Jurkat, Clone E6-1 (cell line): ENCODE measurements around the gene MTMR3.
"Not testable (repeated sequence)": the region's sequence is repeated elsewhere in the genome, so short reads cannot be mapped to it uniquely, and the experiment has no call there.

Experiments
- DNase-seq: peaks from one replicate; pipeline ENCODE4 v3.0.0-alpha.2; 2011; ENCODE audit warnings: low read depth, low spot score
- H3K4me3 ChIP-seq: 2 replicates; pipeline ENCODE4 v1.5.1; 2011; ENCODE audit warnings: mild to moderate bottlenecking, low read length, control low read depth, moderate library complexity

MTMR3 gene

GRCh38 chr22:30033901-30034300 lies 150.9 kb downstream of the MTMR3 start:
- no peak overlapping the region for H3K4me3 ChIP-seq
- DNase-seq = no peak

GRCh38 chr22:30036656-30037055 lies 153.7 kb downstream of the MTMR3 start:
- DNase-seq = no peak

GRCh38 chr22:30038219-30038618 lies 155.2 kb downstream of the MTMR3 start:
- no peak overlapping the region for H3K4me3 ChIP-seq
- no peak for DNase-seq

More at GRCh38 chr22:30036656-30037055, 153.7 kb downstream of the MTMR3 start:
- H3K4me3 ChIP-seq = no peak overlapping the region

- no peak for DNase-seq
- H3K4me3 ChIP-seq = no peak overlapping the region
These were observed 157.7 kb downstream of the MTMR3 start for GRCh38 chr22:30040499-30041260.

- no peak overlapping the region for H3K4me3 ChIP-seq
- DNase-seq = no peak
These were observed 158.5 kb downstream of the MTMR3 start for GRCh38 chr22:30041475-30041874.

GRCh38 chr22:30041881-30042280 lies 158.9 kb downstream of the MTMR3 start:
- H3K4me3 ChIP-seq = no peak overlapping the region
- no peak for DNase-seq

GRCh38 chr22:30043161-30043560 lies 160.2 kb downstream of the MTMR3 start:
- H3K4me3 ChIP-seq = no peak overlapping the region
- no peak for DNase-seq

GRCh38 chr22:30044369-30044768 lies 161.4 kb downstream of the MTMR3 start:
- DNase-seq = no peak
- no peak overlapping the region for H3K4me3 ChIP-seq

GRCh38 chr22:30044881-30045493 lies 162.0 kb downstream of the MTMR3 start:
- DNase-seq = no peak

GRCh38 chr22:30045494-30045887 lies 162.5 kb downstream of the MTMR3 start:
- H3K4me3 ChIP-seq = no peak overlapping the region
- DNase-seq = no peak

More at GRCh38 chr22:30044881-30045493, 162.0 kb downstream of the MTMR3 start:
- no peak overlapping the region for H3K4me3 ChIP-seq

GRCh38 chr22:30045901-30046715 lies 163.1 kb downstream of the MTMR3 start:
- H3K4me3 ChIP-seq = no peak overlapping the region
- DNase-seq = no peak

- H3K4me3 ChIP-seq = no peak overlapping the region
- no peak for DNase-seq
These were observed 163.9 kb downstream of the MTMR3 start for GRCh38 chr22:30046716-30047363.

GRCh38 chr22:30047364-30047738 lies 164.4 kb downstream of the MTMR3 start:
- peak; percentile 68 for DNase-seq
- H3K4me3 ChIP-seq = no peak overlapping the region

- no peak for DNase-seq
- no peak overlapping the region for H3K4me3 ChIP-seq
These were observed 165.7 kb downstream of the MTMR3 start for GRCh38 chr22:30048681-30049080.

- H3K4me3 ChIP-seq = no peak overlapping the region
- DNase-seq = no peak
These were observed 171.2 kb downstream of the MTMR3 start for GRCh38 chr22:30054067-30054763.

- H3K4me3 ChIP-seq = no peak overlapping the region
- DNase-seq = no peak
These were observed 171.7 kb downstream of the MTMR3 start for GRCh38 chr22:30054764-30055069.

- no peak overlapping the region for H3K4me3 ChIP-seq
- no peak for DNase-seq
These were observed 173.0 kb downstream of the MTMR3 start for GRCh38 chr22:30056015-30056414.

GRCh38 chr22:30057375-30057774 lies 174.4 kb downstream of the MTMR3 start:
- DNase-seq = no peak
- H3K4me3 ChIP-seq = no peak overlapping the region

GRCh38 chr22:30059346-30060020 lies 176.5 kb downstream of the MTMR3 start:
- not testable (repeated sequence) for DNase-seq, H3K4me3 ChIP-seq
